ENCODE results near the gene DGCR8. TPM values are rescaled to one million over a fixed set of nuclear protein-coding genes. Genes with fewer than 3 reads are reported as not detected.

Gene DGCR8
- total RNA-seq, 1 experiment from 2014 or later, result 27.9 TPM

DNA sequence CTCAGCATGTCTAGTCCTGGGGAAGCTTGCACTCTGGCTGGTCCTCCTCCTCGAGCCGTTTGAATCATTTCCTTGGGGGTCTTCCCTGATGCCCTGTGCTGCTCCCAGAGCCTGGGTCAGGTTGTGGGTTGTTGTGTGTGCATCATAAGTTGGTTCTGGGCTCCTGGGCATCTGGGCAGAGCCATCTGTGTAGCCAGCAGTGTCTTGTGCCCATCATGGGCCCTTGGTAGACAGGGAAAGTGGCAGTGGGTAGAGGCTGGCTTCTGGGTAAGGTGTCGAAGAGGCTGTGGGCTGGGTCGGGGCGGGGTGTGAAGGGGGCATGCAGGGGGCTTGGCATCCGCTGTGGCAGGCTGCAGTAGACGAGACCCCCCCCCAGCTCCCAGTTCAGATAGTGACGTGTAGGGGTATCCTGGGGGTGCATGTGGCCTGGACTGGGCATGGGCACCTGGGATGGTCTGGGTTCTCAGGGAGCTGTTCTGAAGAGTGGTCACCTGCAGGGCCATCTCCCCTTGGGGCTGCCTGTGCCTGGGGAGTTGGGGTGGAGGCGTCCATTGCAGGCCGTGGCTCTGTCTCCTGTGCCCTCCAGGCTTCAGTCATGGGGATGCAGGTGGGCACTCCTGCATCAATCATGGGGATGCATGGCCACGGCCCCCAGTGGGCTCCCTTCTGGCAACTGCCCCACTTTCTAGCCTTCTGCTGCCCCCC is 44.2 kb downstream of the DGCR8 start:
- DNase-seq (ENCODE audit: low read depth), result no peak

DNA sequence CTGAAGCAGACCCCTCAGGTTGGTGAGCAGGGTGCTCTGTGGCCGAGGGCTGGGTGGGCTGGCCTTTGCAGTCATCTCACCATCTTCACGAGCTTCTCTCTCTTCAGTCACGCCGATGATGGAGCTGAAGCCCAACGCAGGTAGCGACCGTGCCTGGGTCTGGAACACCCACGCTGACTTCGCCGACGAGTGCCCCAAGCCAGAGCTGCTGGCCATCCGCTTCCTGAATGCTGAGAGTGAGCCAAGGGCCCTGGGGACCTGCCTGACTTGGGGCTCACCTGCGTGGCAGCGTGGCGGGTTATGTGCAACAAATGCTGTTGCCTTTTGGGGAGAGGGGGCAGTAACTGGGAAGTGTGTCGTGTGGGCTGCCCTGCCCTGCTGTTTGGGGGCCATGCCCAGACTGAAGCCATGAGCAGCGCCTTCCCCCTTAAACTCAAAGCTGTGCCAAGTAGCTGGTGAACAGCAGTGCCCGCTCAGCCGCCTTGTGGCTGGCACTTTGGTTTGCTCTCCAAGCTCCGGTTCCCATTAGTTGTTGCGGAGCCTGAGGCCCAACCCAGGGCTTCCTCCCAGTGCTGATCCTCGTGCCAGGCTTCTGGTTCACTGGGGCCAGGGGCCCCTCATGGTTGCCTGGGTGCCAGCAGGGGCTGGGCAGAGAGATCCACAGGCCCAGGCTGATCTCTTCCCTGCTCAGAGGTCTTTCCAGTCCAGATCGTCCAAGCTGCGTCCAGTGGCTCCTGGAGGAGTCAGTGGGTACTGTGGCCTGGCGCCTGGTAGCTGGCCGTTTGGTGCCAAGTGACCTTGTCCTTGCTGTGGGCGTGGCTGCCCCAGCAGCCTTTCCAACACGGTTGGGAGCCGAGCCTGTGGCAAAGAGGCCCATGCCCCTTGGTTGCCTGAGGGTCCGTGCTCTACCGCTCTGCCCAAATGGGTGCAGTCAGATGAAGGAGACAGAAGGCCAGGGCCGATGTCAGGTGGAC is 45.4 kb downstream of the DGCR8 start:
- no peak for DNase-seq (ENCODE audit: low read depth)

DNA sequence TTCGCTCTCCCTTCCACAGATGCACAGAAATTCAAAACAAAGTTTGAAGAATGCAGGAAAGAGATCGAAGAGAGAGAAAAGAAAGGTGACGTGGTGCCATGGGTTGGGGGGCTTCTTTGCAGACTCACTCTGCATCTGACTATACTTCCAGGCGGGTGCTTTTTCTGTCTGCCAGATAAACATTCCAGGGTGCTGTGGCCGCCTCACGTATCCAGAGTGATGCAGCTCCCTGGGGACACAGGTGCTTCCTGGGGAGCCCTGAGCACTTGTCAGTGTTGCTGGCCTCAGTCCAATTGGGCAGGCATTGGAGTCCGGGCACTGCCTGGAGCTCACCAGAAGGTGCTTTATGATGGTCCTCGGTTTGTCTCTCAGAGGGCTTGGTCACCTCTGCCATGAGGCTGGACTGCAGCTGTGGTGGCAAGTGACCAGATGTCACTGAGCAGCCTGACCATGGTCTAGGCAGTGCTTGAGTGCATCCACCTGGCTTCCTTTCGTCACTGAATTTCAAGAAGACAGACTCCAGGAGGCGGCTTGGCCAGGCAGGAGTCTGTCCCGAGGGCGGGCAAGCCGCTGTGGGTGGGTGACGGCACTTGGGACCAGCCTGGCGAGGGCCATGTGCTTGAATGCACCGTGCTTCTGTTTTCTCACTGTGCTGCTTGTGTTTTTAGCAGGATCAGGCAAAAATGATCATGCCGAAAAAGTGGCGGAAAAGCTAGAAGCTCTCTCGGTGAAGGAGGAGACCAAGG is 46.4 kb downstream of the DGCR8 start:
- no peak for DNase-seq (ENCODE audit: low read depth)

DNA sequence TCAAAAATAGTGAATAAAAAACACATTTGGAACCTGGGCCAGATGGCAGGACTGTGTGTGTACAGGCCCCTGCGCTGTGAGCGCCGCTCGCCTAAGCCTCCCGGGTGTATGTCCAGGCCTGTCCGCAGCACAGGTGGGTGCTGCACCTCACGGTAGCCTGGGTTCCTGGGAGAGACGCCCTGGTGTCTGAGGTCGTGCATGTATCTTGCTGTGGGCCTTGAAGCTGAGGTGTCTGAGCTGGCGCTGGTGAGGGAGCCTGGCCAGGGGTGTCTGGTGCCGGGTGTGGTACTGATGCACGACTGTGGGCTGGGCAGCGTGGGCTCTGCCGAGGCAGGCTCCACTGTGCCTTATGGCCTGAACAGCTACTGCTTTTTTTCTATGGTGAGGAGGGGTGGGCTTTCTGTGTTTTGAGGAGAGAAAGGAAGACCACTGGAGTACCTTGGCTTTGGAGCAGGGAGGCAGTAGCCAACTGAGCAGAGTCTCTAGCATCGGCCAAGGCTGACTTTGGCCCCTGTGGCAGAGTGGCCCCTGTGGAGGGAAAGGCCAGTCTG is 47.4 kb downstream of the DGCR8 start:
- DNase-seq (ENCODE audit: low read depth), result no peak

DNA sequence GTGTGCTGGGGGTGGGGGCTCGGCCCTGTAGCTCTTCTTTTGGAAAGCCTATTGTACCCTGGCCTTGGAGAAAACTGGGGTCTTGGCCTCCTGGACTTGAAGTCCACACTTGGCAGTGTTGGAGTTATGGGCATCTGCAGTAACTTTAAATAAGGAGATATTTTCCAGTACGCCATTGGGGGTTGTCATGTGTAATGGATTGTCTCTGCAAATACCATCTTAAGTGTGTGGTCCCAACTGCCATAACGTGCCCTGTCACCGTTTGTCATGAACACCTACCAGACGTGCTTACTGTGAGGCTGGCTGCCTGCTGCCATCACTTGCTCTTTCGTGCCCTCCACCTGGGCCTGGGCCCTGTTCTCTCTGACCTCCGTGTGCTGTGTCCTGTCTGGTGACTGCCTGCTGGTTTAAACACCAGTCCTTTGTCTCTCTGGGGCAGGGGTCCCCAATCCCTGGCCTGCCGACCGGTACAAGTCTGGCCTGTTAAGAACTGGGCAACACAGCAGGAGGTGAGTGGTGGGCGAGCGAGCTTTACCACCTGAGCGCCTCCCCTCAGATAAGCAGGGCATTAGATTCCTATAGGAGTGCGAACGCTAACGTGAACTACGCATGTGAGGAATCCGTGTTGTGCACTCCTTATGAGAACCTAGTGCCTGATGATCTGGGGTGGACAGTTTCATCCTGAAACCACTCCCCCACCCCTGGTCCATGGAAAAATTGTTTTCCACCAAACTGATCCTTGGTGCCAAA is 48.0 kb downstream of the DGCR8 start:
- no peak for DNase-seq (ENCODE audit: low read depth)

DNA sequence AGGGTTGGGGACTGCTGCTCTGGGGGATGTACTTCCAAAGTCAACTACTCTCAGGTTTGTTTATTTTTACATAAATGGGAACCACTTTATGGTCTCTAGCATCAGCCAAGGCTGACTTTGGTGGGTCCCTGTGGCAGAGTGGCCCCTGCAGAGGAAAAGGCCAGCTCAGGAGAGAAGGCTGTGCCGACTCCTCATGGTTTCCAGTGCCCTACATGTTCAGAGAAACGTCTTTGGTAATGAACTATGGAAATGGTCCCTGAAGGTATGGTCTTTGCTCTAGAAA is 48.5 kb downstream of the DGCR8 start:
- no peak for DNase-seq (ENCODE audit: low read depth)

DNA sequence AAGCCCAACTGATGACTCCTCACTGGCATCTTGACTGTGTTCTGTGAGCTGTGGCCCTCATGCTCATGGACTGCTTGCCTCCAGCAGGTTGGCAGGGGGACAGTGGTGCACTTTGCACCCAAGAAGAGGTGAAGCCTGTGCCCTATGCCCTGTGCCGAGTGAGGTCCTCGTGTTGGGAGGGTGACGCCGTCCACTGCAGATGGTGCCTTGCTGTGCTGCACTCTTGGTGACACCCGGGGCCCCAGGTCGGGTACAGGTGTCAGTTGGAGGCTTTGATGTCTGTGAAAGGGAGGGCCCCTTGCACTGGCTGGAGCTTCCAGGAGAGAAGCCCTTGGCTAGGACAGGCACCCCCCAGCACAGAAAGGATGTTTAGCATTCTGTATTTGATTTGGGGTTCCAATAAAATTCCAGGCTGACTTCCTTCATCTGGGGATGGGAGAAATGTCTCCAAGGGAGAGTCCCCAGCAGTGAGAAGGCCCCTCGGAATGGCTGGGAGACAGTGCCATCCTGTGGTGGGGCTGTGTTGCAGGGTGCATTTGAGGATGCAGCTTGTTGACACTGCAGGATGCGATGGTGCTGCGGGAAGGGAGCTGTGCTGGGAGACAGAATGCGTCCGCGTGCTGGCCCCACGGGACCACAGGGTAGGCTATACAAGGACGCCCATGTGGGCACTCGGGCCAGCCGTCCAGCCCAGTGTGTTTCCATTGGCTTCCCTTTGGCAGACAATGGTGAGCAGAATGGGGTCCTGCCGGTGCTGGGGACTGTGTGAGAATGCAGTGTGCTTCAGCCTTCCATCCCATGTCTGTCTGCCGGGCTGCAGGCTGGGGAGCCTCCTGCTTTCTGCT is 49.1 kb downstream of the DGCR8 start:
- DNase-seq (ENCODE audit: low read depth), result peak; percentile 54

DNA sequence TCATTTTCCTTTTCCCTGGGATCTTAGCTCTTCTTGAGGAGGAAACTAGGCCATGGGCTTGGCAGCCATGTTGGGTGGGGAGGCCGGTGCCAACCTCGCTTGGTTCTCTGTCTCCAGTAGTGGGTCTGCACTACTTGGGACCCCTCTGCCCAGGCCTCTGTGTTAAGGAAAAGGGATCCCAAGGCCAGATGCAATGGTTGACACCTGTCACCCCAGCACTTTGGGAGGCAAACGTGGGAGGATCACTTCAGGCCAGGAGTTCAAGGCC is 49.6 kb downstream of the DGCR8 start:
- no peak for DNase-seq (ENCODE audit: low read depth)

DNA sequence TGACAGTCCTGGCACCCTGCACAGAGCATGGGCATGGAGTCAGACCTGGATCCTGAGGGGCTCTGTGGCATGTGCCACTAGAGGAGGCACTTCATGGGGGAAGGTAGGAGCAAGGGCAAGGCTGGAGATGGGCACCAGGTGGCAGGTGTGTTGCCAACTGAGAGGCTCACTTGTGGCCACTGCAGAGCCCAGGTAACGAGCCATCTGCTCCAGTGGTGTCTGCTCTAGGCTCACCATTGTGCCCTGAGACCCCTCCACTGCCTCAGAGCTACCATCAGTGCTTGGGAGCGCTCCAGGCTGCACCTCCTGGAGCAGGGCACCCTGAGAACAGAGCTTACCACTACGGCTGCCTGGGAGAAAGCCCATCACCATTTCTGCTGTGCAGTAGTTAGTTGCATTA is 50.3 kb downstream of the DGCR8 start:
- DNase-seq (ENCODE audit: low read depth), result no peak

DNA sequence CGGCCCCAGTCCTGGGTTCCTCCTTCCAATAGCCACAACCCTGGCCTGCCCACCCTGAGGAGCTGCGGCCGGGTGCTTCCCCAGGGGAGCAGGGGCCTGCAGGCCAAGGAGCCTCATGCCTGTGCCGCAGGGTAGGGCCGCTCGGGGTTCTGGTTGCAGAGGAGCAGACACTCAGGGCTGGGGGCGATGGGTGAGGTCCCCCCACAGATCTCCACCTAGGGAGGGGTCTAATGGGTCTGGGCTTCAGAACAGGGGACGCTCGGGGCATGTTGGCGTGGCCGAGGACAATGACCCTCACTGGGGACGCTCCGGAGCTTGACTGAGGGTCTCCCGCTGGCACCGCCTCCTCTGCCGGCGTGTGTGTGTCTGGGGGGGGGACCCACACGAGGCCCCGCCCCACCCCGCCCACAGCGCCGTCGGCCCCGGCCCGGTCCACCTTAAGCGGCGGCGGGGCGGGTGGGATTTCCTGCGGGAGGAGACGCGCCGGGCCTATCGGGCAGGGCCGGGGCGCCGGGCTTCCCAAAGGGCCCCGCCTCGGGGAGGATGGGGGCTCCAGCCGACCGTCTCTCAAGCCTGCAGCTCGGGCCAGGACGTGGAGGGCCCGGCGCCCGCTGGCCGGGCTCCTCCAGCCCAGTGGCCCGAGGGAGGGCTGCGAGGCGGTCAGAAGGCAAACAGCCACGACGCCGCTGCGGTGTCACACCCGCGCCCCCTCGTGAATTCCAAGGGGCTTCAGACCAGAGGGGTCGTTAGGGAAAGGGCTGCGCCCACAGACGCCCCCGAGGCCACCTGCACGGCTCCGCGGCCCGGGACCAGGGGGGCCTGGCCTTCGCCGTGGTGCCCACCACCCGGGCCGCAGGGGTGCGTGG is 50.9 kb downstream of the DGCR8 start:
- DNase-seq (ENCODE audit: low read depth), result peak; percentile 69

DNA sequence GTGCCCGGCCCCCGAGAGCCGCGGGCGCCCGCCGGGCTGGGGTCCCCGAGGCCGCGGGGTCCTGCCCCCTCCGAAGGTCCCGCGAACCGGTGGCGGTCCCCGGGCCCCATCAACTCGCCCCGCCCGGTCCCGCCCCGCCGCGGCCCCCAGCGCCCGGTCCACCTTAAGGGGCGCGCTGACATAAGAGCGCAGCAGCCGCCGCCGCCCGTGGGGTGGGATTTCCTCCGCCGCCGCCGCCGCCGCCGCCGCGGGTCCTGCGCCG is 51.5 kb downstream of the DGCR8 start, which contains the start of gene ZDHHC8:
Gene ZDHHC8 (plus strand): TSS at position 208 of the 262 bp plus-strand sequence. CDS start 144 bp downstream, outside the sequence.
- no peak for DNase-seq (ENCODE audit: low read depth)

DNA sequence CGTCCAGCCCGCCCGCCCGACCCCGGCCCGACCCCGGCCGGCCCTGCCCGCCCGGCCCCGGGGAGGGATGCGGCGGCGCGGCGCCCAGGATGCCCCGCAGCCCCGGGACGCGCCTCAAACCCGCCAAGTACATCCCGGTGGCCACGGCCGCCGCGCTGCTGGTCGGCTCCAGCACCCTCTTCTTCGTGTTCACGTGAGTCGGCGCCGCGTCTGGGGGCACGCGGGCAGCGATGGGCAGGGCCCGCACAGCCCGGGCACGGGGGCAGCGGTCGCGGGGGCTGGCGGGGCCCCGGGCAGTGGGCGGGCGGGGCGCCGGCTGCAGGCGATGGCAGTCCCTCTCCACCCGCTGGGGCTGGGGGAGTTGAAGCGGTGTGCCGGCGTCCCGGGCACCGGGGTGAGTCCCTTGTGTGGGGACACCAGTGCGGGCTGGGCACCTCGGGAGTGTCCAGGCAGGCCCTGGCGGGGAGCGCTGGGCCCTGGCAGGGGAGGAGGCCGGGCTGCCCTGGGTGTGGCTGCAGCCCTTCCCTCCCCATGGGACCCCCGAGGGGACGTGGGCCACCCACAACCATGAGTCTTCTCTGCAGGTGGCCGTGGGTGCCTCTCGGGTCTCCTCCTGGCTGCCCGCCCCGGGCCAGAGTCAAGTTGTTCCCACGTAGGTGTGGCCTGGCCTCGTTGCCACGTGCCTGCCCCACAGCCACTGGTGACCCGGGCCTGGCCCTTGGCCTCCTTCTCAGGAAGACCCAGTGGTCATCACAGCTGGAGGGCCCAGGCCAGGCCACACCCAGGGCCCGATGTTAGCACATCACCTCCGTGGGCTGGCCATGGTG is 52.0 kb downstream of the DGCR8 start:
- DNase-seq (ENCODE audit: low read depth), result no peak

DNA sequence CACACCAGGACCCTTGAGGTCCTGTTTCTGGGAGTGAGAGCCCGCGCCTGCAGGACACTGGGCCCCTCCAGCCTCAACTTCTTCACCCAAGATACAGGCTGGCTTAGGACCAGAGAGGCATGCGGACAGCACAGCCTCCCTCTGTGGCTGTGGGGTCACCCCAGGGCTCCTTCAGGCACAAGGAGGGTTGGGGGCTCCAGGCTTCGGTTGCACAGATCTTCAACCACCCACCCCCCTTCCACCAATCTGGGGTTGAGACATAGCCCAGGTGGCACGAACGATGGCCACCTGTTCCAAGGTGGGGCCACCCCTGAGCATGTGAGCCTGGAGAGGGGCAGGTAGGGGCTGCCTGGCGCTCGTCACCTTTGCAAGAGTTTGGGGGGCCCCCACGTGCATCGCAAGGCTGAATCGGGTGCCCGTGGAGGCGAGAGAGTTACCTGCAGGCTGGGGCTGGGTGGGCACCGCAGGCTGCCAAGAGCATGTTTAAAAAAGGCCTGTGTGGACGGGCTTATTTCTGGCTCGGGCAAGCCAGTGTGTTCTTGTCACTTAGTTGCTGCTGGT is 52.7 kb downstream of the DGCR8 start:
- DNase-seq (ENCODE audit: low read depth), result no peak

DNA sequence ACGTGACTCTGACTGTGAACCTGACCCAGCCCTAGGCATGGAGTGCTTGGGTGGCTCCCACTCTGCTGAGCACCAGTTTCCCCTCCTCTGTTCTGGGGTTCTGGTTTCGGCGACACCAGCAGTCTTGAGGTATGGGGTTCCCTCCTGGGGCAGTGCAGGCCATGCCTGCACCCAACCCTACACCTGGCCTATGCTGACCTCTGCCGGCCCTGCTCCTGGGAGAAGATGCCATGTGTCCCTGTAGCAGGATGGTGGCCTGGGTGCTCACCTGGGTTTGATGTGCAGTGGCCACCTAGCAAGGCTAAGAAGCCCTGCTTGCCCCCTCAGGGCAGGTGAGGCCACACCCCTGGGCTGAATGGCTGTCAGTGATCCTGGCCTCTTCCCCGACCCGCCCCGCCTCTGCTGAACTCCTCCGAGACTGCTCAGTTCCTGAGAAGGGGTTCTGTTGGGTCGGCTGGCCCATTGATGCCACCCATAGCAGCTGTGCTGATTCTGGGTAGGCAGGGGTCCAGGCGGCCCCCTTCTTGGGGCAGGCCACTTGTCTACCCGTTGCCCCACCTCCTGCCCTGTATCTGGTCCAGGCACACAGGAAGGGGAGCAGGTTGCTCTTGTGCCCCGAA is 54.0 kb downstream of the DGCR8 start:
- no peak for DNase-seq (ENCODE audit: low read depth)

DNA sequence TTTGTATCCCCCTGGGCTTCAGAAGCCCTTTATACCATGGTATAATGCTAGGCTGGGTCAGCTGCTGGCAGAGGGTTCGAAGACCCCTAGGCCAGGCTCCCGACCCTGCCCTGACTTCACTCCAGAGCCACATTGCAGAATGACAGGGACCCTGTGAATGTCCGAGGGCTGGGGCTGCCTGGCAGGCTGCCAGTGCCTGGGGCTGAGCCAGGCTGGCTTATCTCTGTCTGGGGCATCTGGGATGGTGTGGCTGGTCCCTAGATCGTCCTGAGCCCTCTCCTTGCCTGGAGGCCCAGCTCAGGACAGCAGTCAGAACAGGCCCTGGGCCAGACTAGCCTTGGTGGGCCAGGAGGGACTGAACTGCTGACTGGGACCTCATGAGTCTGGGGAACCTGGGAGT is 55.2 kb downstream of the DGCR8 start:
- DNase-seq (ENCODE audit: low read depth), result no peak

DNA sequence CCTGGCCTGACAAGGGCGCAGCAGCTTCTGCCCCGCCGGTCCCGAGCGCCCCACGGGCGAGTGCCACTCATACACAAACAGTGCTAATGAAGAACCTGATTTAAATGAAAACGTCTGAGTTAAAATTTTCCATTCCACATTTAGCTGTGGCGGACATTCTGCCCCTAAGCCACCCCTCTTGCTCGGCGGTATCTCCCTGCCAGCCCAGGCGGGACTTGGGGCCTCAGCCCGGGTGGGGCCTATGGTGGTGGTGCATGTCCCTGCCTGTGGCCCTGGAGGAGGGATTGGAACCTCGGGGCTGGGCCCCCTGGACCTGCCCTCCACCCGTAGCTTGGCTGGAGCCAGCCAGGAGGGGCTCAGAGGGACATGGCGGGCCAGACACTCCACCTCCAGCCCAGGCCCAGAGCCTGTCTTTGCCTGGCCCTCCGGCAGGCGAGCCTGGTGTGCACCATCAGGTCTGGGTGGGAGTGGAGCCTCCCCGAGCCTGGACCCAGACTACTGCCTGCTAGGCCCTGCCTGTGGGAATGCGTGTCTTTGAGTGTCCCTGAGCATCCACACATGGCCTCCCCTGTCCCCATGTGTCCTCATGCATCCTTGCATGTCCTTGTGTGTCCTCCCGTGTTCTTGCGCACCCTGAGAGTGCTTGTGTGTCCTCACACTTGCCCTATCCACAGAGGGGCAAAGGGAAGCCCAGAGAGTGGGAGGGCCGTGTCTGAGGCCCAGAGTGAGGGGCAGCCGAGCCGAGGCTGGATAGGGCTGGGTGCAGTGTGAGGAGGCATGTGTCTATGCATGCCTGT is 56.0 kb downstream of the DGCR8 start:
- no peak for DNase-seq (ENCODE audit: low read depth)

DNA sequence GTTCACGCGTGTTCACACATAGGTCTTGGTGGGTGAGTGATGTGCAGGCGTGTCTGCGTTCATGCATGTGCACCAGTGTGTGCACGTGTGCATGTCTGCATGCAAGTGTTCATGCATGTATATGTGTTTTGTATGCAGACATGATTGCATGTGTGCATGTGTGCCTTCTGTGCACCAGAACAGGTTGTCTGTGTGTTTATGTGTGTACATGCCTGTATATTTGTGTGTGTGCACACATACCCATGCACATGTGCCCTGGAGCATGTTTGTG is 56.5 kb downstream of the DGCR8 start:
- no peak for DNase-seq (ENCODE audit: low read depth)

DNA sequence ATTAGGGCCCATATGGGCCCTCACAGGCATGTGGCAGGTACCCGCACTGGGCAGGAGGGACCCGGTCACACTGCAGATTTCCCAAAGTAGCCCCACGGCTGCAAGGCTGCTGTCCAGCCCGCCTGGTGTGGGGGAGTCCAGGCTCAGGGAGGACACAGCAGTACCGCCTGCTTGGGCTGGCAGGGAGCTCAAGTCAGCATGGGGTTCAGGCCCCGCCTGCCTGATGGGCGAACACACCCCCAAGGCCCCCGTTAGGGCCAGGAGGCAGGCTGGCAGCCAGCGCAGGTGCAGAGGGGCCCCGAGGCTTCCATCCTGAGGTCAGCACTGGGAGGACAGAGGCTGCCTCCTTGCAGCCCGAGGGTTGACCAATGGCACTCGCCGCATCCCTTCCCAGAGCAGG is 57.1 kb downstream of the DGCR8 start:
- no peak for DNase-seq (ENCODE audit: low read depth)

All from Daoy (cell line).